ENCODE results near the gene CD3E. TPM values are rescaled to one million over a fixed set of nuclear protein-coding genes. Genes with fewer than 3 reads are reported as not detected.
A peak's percentile ranks its signal among the peaks of the same experiment; 100 is the strongest.
"Not testable (repeated sequence)": the region's sequence is repeated elsewhere in the genome, so short reads cannot be mapped to it uniquely, and the experiment has no call there.

CD3E gene
- total RNA-seq, 2 experiments from 2014 or later = 400 to 530 TPM

DNA sequence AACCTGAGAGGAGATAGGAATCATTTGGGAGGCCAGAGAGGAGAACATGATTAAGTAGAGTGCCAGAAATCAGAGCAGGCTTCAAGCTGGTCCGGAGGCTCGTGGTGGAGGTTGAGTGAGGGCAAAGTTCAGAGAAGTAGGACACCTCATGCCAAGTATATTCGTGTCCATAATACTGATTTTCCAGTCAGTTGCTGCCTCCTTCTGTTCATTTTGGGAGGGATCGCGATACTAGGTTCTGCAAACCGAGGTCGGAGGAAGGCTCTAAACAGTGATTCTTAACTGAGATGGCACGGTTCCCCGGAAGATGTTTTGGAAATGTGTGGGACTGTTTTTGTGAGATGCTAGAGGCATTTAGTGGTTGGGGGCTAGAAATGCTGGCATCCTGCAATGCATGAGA lies 13.6 kb upstream of the CD3E start:
- Mint-ChIP-seq H3K4me1 (peaks cover 26% of the 10 kb centered on the region), H3K4me3 (no peak overlapping the region), H3K27ac (peak overlapping the region; percentile 8), H3K27me3 (no peaks in the 10 kb centered on the region), H3K9me3 (ENCODE audit: low read depth) (peaks cover 2% of the 10 kb centered on the region), H3K36me3 (ENCODE audit: low read depth) (no peaks in the 10 kb centered on the region)
- peak; percentile 58 for DNase-seq
- CTCF ChIA-PET = interaction anchor here (0.6 to 1.7 kb wide), 19 partner anchors 9 to 865 kb away, joined by 3 to 12 read pairs (median 4); partner anchors contain the start of genes CD3D and MPZL2
- POLR2A ChIA-PET = interaction anchor here (0.7 kb wide), 1 partner anchor 165 kb away, joined by 15 read pairs; no protein-coding TSS in a partner anchor
- intact Hi-C loops (cut with DNase I, micrococcal nuclease) = loop anchor here (1.0 to 2.0 kb wide), 3 partner anchors 32 to 146 kb away; no protein-coding TSS in a partner anchor
- peak; percentile 74 for ATAC-seq

DNA sequence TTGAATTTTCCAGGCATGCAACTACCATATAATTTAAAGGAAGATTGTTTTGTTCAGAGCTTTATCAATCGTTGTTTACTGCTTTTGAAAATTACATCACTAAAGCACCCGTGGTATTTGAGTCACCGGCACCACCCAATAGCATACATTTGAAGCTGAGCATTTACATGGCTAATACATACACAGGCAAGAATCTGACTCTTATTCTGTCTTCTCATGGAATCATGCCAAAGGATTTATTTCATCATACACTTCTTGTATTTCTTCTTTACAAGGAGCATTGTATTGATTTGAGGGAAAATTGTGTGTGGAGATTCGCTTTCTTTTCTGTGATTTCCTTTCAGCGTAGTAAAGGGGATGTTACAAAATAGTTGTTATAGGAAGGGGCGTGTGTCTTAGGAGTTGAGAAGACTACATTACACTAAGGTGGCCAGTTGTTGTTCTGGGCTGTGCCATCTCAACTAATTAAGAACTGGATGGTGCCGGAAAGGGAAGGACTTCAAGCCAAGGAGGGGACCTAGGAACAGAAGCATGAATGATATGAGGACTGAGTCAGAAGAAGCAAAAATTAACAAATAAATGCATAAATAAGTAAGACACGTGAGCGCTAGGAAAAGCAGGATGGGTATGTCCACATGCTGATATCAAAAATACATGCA lies 12.9 kb upstream of the CD3E start:
- Mint-ChIP-seq H3K4me3 (no peak overlapping the region), H3K27ac (no peak overlapping the region), H3K36me3 (ENCODE audit: low read depth) (no peaks in the 10 kb centered on the region), H3K4me1 (peaks cover 25% of the 10 kb centered on the region), H3K9me3 (ENCODE audit: low read depth) (peaks cover 2% of the 10 kb centered on the region), H3K27me3 (no peaks in the 10 kb centered on the region)
- POLR2A ChIA-PET = no interaction called here
- CTCF ChIA-PET = interaction anchor here (0.5 to 1.7 kb wide), 22 partner anchors 8 to 866 kb away, joined by 3 to 12 read pairs (median 4); partner anchors contain the start of genes CD3D and MPZL2
- ATAC-seq (no peak), DNase-seq (no peak)
- intact Hi-C loops (cut with DNase I, micrococcal nuclease) = loop anchor here (1.0 to 2.0 kb wide), 3 partner anchors 33 to 146 kb away; no protein-coding TSS in a partner anchor

DNA sequence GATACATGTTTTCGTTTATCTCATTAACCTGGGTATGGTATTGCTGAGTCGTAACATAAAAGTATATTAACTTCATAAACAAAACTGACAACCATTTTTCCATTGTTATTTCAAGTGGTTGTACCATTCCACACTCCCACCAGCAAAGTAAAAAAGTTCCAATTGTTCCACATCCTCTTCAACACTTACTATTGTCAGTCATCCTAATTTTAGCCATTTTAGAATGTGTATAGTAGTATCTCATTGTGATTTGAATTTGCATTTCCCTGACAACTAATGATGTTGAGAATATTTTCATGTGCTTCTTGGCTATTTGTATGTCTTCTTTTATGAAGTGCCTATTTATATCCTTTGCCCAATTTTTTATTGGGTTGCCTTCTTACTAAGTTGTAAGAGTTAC lies 10.5 kb upstream of the CD3E start:
- Mint-ChIP-seq H3K4me1 (peaks cover 17% of the 10 kb centered on the region), H3K36me3 (ENCODE audit: low read depth) (no peaks in the 10 kb centered on the region), H3K27me3 (no peaks in the 10 kb centered on the region), H3K9me3 (ENCODE audit: low read depth) (peaks cover 2% of the 10 kb centered on the region), H3K27ac (no peak overlapping the region), H3K4me3 (no peak overlapping the region)
- CTCF ChIA-PET = interaction anchor here (0.6 to 2.7 kb wide), 4 partner anchors 10 to 99 kb away, joined by 3 to 24 read pairs (median 12); partner anchors contain the start of gene CD3E
- no peak for ATAC-seq
- intact Hi-C loops (cut with DNase I, micrococcal nuclease) = no loop called here
- POLR2A ChIA-PET = no interaction called here
- DNase-seq = no peak

DNA sequence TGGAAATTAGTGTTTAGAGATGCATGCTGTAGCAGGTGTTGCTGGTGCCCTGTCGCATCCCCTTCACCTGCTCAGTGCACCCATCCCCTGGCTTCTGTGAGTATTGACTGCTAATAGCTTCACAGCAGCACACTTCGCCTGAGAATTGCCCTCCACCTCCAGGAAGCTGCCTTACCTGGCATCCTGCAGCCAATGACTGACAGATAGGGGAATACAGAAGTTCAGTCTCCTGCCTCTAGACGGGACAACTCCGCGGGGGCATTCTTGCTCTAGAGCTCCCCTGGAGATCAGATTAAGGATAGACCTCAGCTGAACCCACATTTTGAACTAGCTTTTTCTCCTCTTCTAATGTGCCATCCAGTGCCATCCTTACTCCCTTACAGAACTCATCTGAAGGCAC lies 9.3 kb upstream of the CD3E start:
- Mint-ChIP-seq H3K4me1 (peaks cover 17% of the 10 kb centered on the region), H3K4me3 (no peak overlapping the region), H3K27me3 (no peaks in the 10 kb centered on the region), H3K9me3 (ENCODE audit: low read depth) (no peaks in the 10 kb centered on the region), H3K36me3 (ENCODE audit: low read depth) (no peaks in the 10 kb centered on the region), H3K27ac (no peak overlapping the region)
- POLR2A ChIA-PET = interaction anchor here (1.0 kb wide), 2 partner anchors 9 to 71 kb away, joined by 4 to 6 read pairs; partner anchors contain the start of genes CD3E and JAML
- ATAC-seq (no peak), DNase-seq (no peak)
- intact Hi-C loops (cut with DNase I, micrococcal nuclease) = no loop called here
- CTCF ChIA-PET = interaction anchor here (0.6 to 3.3 kb wide), 52 partner anchors 8 to 1200 kb away, joined by 3 to 24 read pairs (median 5); partner anchors contain the start of genes CD3D, CD3E, CD3G and UBE4A

DNA sequence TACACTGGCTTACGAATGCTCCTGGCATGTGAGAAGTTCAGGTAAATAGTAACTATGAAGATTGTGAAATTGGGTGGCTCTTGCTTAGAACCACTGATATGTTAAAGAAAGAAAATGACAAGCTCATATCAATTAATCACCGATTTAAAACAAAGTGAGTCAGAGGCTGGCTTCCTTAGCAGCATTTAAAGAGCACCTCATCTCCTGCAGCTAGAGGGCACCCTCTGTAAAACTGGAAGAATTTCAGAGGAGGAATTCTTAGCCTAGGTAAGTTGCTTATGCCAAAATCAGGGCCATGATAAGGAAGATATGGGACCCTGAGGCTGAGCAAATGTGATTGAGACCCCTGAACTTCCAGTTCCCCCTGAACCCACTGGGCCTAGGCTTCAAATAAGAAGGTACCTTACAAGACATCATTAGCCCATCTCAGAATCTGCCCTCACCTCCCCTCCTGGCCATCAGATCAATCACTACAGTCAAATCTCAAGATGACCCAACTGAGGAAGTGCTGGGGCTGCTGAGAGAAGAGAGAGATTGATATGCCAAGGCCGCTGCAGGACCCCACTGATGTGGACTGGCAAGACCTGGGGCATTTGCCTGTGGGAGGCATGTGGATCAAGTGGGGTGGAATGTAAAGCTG lies 8.6 kb upstream of the CD3E start:
- no peak overlapping the region for H3K4me3 Mint-ChIP-seq
- no peaks in the 10 kb centered on the region for H3K36me3 Mint-ChIP-seq (ENCODE audit: low read depth)
- peaks cover 16% of the 10 kb centered on the region for H3K4me1 Mint-ChIP-seq
- H3K27ac Mint-ChIP-seq = peak overlapping the region; percentile 68
- no peaks in the 10 kb centered on the region for H3K27me3 Mint-ChIP-seq
- CTCF ChIA-PET = interaction anchor here (0.6 to 3.3 kb wide), 55 partner anchors 8 to 1201 kb away, joined by 3 to 24 read pairs (median 4); partner anchors contain the start of genes CD3D, CD3E, CD3G and JAML
- POLR2A ChIA-PET = interaction anchor here (0.8 to 1.0 kb wide), 3 partner anchors 9 to 72 kb away, joined by 4 to 6 read pairs (median 4); partner anchors contain the start of genes CD3E and JAML
- intact Hi-C loops (cut with DNase I, micrococcal nuclease) = loop anchor here in 1 of 2 experiments (1.0 kb wide), 2 partner anchors 57 to 192 kb away; no protein-coding TSS in a partner anchor
- H3K9me3 Mint-ChIP-seq (ENCODE audit: low read depth) = no peaks in the 10 kb centered on the region
- DNase-seq (peak; percentile 62), ATAC-seq (peak; percentile 85)

DNA sequence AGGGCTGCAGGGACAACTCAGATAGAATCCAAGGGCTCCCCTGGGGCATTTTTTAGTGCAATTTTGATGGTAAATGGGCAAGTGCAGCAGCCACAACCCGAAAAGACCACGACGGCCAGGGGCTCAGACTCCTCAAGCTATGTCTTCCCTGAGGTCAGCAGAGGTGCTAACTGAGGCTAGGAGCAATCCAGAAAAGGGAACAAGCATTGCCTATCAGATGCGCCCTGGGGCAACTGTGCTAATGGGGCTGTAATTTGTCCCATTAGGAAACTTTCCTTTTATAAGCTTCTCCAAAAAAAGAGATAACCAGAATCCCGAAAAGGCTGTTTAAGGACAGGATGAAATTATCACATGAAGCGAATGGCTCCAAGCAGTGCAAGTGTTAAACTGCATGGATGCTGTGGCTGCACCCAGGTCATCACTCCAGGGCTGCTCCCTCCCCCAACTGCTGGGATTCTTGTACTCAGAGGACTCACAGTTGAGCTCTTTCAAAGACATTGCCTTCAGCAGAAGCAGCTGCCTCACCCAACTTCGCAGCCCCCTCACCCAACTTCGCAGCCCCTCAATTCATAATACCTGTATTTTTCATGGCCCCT lies 2.8 kb upstream of the CD3E start:
- intact Hi-C loops (cut with DNase I, micrococcal nuclease) = loop anchor here (10.0 kb wide), 2 partner anchors 297 to 487 kb away; no protein-coding TSS in a partner anchor
- Mint-ChIP-seq H3K27me3 (no peaks in the 10 kb centered on the region), H3K9me3 (ENCODE audit: low read depth) (no peaks in the 10 kb centered on the region), H3K27ac (peak overlapping the region; percentile 51), H3K36me3 (ENCODE audit: low read depth) (peaks cover 19% of the 10 kb centered on the region), H3K4me3 (no peak overlapping the region), H3K4me1 (peaks cover 43% of the 10 kb centered on the region)
- ATAC-seq = no peak
- DNase-seq = no peak
- ChIA-PET POLR2A (interaction anchor here (0.6 to 1.7 kb wide), 3 partner anchors 28 to 44 kb away, joined by 4 to 5 read pairs (median 4); partner anchors contain the start of gene CD3D), CTCF (interaction anchor here (0.6 to 1.6 kb wide), 10 partner anchors 10 to 484 kb away, joined by 3 to 4 read pairs (median 3); no protein-coding TSS in a partner anchor)

DNA sequence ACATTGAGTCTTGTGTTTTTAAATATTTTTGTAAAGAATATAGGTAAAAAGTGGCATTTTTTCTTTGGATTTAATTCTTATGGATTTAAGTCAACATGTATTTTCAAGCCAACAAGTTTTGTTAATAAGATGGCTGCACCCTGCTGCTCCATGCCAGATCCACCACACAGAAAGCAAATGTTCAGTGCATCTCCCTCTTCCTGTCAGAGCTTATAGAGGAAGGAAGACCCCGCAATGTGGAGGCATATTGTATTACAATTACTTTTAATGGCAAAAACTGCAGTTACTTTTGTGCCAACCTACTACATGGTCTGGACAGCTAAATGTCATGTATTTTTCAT lies 333 bp upstream of the CD3E start:
- DNase-seq = no peak
- ChIA-PET CTCF (interaction anchor here (0.6 to 2.3 kb wide), 15 partner anchors 8 to 351 kb away, joined by 3 to 24 read pairs (median 4); partner anchors contain the start of gene UBE4A), POLR2A (interaction anchor here (0.6 to 4.3 kb wide), 6 partner anchors 9 to 171 kb away, joined by 3 to 23 read pairs (median 4); partner anchors contain the start of genes CD3D and JAML)
- intact Hi-C loops (cut with DNase I, micrococcal nuclease) = loop anchor here (1.0 to 10.0 kb wide), 6 partner anchors 34 to 489 kb away; partner anchors contain the start of gene CD3D (in 1 of the 2)
- peaks cover 68% of the 10 kb centered on the region for H3K4me1 Mint-ChIP-seq
- H3K27ac Mint-ChIP-seq = peak overlapping the region; percentile 99
- no peaks in the 10 kb centered on the region for H3K27me3 Mint-ChIP-seq
- H3K9me3 Mint-ChIP-seq (ENCODE audit: low read depth) = no peaks in the 10 kb centered on the region
- H3K4me3 Mint-ChIP-seq = peak overlapping the region; percentile 99
- H3K36me3 Mint-ChIP-seq (ENCODE audit: low read depth) = peaks cover 44% of the 10 kb centered on the region
- ATAC-seq = peak; percentile 43

DNA sequence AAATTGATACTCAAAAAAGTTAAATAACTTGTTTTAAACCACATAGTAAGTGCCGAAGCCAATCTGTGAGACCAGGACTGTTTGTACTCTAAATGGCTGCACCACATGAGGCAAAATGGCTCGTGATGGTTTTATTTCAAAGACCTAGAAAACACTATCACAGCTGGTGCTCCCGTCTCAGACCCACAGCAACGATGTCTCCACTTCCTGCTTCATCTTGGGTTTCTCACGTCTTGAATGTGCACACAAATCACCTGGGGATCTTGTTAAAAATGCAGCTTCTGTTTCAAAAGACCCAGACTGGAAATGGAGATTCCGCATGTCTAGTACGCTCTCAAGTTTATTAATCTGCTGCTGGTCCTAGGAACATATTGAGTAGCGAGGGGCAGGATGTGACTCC lies 1.2 kb downstream of the CD3E start:
- DNase-seq (peak; percentile 52), ATAC-seq (no peak)
- Mint-ChIP-seq H3K27me3 (no peaks in the 10 kb centered on the region), H3K27ac (peak overlapping the region; percentile 99), H3K36me3 (ENCODE audit: low read depth) (peaks cover 57% of the 10 kb centered on the region), H3K4me3 (peak overlapping the region; percentile 99), H3K4me1 (peaks cover 80% of the 10 kb centered on the region), H3K9me3 (ENCODE audit: low read depth) (peaks cover 3% of the 10 kb centered on the region)
- intact Hi-C loops (cut with DNase I, micrococcal nuclease) = loop anchor here (1.0 to 10.0 kb wide), 11 partner anchors 39 to 491 kb away; partner anchors contain the start of genes ARCN1 (in 1 of the 2), ATP5MG (in 1 of the 2), CD3G (in 1 of the 2) and UBE4A (in 1 of the 2)
- POLR2A ChIA-PET = interaction anchor here (0.6 to 4.3 kb wide), 4 partner anchors 33 to 107 kb away, joined by 4 to 23 read pairs (median 6); partner anchors contain the start of gene CD3D
- CTCF ChIA-PET = interaction anchor here (1.0 to 1.7 kb wide), 10 partner anchors 9 to 135 kb away, joined by 3 to 7 read pairs (median 5); partner anchors contain the start of genes CD3G and JAML

DNA sequence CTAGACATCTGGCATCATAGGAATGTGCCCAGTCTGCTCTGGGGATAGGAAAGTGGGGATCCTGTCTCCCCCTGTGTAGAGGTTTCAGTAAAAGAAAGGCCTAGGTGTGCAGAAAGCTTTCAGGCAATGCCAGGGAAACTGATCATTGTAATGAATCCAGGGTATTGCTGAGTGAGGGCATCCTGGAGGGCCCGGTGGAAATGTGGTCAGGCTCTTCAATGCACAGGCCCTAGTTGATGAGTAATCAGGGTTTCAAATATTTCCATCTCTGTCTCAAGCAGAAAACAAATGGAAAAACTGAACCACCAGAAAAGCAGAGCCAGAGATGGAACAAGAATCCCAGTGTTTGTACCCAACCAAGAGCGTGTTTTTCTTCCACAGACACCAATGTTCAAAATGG lies 2.0 kb downstream of the CD3E start:
- Mint-ChIP-seq H3K9me3 (ENCODE audit: low read depth) (peaks cover 3% of the 10 kb centered on the region), H3K4me1 (peaks cover 80% of the 10 kb centered on the region), H3K27me3 (no peaks in the 10 kb centered on the region), H3K27ac (peak overlapping the region; percentile 99), H3K36me3 (ENCODE audit: low read depth) (peaks cover 63% of the 10 kb centered on the region), H3K4me3 (peak overlapping the region; percentile 99)
- ChIA-PET CTCF (interaction anchor here (0.6 to 2.7 kb wide), 5 partner anchors 11 to 41 kb away, joined by 4 to 9 read pairs (median 5); no protein-coding TSS in a partner anchor), POLR2A (interaction anchor here (4.3 kb wide), 1 partner anchor 35 kb away, joined by 23 read pairs; the partner anchor contains the start of gene CD3D)
- ATAC-seq (peak; percentile 42), DNase-seq (peak; percentile 77)
- intact Hi-C loops (cut with DNase I, micrococcal nuclease) = loop anchor here (1.0 to 10.0 kb wide), 9 partner anchors 38 to 492 kb away; partner anchors contain the start of genes ARCN1 (in 1 of the 2), ATP5MG (in 1 of the 2) and CD3G (in 1 of the 2)

DNA sequence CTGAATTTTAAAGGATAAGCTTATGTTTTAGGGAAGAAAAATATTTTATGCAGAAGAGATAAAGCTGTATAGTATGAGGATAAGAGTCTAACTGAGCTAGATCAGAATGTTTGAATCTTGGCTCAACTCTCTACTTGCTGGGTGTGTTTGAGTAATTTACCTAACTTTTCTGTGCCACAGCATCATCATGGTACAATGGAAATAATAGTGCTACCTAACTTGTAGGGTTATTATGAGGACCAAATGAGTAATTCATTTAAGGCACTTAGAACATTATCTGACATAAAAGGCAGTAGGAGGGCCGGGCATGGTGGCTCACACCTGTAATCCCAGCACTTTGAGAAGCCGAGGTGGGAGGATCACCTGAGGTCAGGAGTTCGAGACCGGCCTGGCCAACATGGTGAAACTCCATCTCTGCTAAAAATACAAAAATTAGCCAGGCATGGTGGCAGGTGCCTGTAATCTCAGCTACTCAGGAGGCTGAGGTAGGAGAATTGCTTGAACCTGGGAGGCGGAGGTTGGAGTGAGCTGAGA lies 4.5 kb downstream of the CD3E start:
- ChIA-PET POLR2A (interaction anchor here (0.6 to 1.7 kb wide), 8 partner anchors 28 to 481 kb away, joined by 3 to 6 read pairs (median 4); partner anchors contain the start of genes CD3D and JAML), CTCF (interaction anchor here (0.5 to 2.7 kb wide), 15 partner anchors 13 to 306 kb away, joined by 3 to 15 read pairs (median 3); partner anchors contain the start of genes CD3D, CD3G and UBE4A)
- H3K27ac Mint-ChIP-seq = peak overlapping the region; percentile 99
- H3K4me1 Mint-ChIP-seq = peaks cover 78% of the 10 kb centered on the region
- not testable (repeated sequence) for H3K27me3 Mint-ChIP-seq; H3K9me3 Mint-ChIP-seq (ENCODE audit: low read depth)
- intact Hi-C loops (cut with DNase I, micrococcal nuclease) = loop anchor here (1.0 to 10.0 kb wide), 9 partner anchors 30 to 494 kb away; partner anchors contain the start of genes ARCN1 (in 1 of the 2) and ATP5MG (in 1 of the 2)
- DNase-seq (peak; percentile 59), ATAC-seq (peak; percentile 27)
- peak overlapping the region; percentile 13 for H3K4me3 Mint-ChIP-seq
- H3K36me3 Mint-ChIP-seq (ENCODE audit: low read depth) = peaks cover 81% of the 10 kb centered on the region

Measured in activated CD4-positive, alpha-beta T cell treated with anti-CD3 and anti-CD28 coated beads for 36 hours (primary cell).